NCI-H748 (cell line): ENCODE data around the gene AGTPBP1.
"Not testable (repeated sequence)": the region's sequence is repeated elsewhere in the genome, so short reads cannot be mapped to it uniquely, and the experiment has no call there.

Source experiments
- DNase-seq: peaks from one replicate; lab custom pipeline; 2025; ENCODE audit not compliant: unreplicated experiment; lab: John Stamatoyannopoulos, UW

AGTPBP1 gene

DNA sequence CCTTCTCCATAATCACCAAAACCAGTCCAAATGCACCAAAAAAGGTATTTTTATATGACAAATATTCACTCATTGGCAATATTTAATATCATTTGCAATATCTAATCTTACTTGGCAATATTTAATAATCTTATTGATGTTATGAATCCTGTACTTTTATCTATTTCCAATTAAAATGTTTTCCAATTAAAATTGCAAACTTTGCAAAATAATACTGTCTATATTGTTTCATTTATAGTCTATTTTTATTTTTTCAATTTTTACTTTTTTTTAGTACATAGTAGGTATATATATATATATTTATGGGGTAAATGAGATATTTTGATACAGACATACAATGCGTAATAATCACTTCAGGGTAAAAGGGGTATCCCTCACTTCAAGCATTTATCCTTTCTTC lies 109.9 kb downstream of the AGTPBP1 start:
- no peak for DNase-seq

DNA sequence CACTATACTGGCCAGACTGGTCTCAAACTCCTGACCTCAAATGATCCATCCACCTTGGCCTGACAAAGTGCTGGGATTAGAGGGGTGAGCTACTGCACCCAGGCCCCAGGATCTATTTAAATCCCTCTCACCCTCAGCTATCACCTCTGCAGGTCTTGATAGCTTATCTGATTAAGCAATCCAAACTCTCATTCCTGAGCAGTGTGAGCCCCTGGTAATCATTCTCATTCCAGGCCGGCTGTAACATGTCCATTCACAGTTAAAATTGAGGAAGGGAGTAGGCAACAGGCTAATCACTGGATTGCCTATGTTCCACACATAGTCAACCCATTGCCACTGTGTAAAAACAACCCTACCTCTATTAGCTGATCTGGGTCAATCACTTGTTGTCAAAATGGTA lies 111.1 kb downstream of the AGTPBP1 start:
- no peak for DNase-seq

DNA sequence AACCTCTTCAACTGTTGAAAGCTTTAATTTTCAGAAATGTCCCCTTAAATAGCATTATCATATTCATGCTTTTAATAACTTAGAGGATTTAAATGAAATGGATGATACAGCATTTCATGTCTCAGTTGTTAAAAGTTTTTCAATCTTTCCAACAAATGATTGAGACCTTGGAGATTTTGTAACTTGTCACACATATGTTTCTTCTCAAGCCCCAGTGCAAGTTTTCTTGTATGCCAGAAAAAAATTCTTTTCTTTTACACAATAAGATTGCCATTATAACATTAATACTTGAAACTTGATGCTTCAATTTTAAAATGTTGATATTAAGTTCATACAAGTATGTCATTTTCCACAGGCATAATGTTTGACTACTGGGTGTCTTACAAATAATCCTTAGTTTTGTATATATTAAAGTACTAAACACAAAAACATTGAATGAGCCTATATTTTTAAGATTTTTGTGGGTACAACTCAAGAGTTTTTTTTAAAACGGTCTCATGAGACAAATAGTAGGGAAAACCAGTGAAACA lies 124.5 kb downstream of the AGTPBP1 start:
- DNase-seq: no peak

DNA sequence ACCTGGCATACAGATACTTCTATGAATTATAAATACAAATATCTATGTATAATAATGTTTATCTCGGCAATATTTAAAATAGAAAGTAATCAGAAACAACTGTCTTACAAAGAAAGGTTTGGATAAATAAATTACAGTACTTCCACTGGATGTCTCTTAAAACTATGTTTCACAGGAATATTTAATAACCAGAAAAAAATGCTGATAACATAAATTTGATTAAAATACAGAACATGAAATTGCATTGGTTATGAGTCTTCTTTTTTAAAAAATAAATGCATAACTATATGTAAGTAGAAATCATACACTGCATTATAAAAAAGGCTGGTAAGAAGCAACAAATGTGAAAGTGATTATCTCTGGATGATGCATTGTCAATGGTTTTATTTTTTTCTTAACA lies 126.0 kb downstream of the AGTPBP1 start:
- DNase-seq: no peak

DNA sequence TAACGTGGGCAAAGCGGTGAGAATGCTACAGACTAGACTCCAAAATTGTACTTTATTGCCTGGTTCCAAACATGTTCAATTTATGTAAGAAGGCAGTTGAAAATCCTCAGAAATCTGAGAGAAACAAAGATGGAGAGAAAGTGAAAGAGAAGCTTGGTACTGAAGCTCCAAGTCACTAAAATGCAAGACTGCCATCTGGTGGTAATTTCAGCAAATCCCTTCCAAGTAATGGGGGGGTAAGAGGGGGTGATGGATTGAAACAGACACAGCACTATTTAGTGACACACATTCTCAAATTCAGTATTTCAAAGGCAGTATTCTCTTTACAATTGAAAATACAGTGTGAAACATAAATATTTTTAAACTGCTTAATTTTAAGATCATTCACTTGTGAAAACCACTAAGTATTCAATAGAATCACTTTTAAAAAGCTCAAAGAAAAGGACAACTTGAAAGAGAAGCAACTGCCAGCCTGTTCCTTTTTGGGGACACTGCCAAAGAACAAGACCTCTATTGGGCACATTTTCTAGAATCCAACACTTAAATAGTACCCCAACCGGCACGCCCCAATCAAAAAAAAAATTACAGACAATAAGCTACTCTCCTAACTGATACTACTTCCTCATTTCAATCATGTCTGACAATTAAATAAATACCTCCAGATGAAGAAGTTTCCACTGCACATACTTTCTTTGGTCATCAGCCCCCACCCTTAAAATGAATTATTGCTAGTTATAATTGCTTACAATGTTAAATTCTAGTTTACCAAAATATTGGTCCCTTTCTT lies 131.5 kb downstream of the AGTPBP1 start:
- DNase-seq: peak; percentile 77

DNA sequence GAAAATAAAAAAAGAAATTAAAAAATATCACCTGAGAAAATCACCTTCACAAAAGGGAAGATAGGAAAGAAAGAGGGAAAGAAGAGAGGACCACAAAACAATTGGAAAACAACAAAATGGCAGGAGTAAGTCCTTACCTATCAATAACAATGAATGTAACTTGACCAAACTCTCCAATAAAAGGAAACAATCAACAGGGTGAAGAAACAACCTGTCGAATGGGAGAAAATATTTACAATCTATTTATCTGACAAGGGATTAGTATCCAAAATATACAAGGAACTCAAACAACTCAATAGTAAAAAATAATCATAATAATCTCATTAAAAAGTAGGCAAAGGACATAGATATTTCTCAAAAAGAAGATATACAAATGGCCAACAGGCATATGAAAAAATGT lies 135.8 kb downstream of the AGTPBP1 start:
- DNase-seq: no peak

DNA sequence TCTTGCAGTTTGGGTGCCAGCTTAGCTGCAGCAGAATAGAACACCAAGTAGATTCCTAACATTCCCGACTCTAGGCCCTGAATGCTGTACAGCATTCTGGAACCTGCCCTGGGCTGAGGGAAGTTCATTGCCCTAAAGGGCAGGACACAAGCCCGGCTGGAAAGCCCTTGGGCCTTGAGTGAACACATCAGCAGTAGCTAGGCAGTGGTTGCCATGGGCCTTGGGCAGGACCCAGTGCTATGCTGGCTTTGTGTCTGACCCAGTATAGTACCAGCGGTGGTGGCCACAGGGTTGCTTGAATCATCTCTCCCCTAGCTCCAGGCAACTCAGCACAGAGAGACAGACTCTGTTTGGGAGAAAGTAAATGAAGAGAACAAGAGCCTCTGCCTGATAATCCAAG lies 137.8 kb downstream of the AGTPBP1 start:
- no peak for DNase-seq

DNA sequence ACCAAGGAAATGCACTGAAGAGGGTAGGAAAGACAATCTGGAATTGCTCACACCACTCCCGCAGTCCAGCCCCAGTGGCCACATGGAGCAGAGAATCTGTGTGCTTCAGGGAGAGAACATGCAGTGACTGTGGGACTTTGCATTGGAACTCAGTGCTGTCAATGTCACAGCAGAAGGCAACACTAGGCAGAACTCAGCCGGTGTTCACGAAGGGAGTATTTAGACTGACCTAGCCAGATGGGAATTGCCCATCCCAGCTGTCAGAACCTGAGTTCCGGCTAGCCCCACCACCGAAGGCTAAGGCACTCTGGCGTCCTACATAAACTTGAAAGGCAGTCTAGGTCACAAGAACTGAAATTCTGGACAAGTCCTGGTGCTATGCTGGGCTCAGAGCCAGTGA lies 139.0 kb downstream of the AGTPBP1 start:
- no peak for DNase-seq

DNA sequence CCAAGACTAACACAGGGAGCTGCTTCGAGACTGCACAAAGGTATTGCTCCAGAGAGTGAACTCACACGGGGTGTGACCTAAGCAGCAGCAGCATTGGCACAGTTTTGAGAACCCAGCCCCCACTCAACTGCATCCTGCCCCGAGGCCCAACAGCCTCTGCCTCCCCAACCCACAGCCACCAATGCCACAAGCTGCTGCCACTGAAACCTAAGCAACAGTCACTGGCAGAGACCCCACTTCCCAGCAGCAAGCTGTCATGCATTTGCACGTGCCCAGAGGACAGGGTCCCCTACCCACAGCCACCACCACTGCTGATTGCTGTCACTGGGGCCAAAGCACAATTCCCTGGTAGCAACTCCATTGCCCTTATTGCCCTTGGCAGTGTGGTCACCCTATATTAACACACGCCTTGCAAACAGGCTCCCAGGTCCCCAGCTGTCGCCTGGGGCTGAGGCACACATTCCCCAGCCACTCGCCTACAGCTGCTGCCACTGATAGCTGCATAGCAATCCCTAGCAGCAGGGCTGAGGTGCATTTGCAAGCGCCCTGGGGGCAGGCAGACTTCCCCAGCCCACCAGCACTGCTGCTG lies 141.0 kb downstream of the AGTPBP1 start:
- DNase-seq: no peak

DNA sequence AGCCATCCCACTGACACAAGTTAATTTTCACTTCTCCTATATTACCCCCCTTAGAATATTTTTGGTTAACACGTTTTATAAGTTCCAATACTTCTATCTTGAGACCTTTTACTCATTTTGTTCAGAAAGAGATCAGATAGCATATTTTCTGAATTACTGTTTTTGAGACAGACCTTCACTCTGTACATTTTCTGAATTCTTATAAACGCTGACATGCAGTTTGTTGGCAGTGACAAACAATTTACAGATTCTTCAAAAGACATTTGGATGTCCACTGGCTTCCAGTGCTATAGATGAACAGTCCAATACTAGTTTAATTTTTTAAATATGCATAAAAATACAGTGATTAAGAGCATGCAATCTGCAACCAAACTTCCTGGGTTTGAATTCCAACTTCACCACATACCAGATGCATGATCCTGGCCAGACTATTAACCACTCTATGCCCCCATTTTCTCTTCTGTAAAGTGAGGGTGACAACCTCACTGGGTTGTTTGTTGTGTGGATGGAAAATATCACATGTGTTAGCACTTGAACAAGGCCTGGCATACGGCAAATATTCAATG lies 142.1 kb downstream of the AGTPBP1 start:
- no peak for DNase-seq

DNA sequence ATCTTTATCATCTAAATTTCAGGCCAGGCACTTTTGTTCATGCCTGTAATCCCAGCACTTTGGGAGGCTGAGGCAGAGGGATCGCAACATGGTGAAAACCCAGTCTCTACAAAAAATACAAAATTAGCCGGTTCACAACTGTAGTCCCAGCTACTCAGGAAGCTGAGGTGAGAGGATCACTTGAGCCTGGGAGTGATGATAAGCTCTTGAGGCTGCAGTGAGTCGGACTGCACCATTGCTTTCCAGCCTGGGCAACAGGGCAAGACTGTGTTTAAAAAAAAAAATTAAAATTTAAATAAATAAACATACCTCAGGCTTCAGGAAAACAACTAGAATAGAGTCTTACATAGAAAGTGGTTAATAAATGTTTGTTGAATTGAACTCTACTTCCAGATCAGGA lies 147.4 kb downstream of the AGTPBP1 start:
- DNase-seq: no peak

DNA sequence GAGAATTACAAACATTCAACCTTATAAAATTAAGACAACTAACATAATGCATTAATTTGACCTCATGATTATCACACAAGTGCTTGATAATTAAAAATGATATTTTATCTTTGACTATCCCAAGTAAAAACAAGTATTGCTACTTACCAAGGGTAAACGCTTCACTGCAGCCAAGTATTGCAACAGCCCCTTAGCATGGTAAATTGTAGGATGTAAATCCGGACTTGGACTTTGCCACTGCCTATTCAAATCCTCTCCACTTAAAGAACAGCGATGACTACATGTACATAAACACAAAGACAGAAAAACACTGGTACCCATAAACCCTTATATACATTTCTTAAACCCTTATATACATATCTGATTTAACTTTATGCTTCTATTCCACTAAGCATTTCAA lies 155.1 kb downstream of the AGTPBP1 start:
- no peak for DNase-seq

DNA sequence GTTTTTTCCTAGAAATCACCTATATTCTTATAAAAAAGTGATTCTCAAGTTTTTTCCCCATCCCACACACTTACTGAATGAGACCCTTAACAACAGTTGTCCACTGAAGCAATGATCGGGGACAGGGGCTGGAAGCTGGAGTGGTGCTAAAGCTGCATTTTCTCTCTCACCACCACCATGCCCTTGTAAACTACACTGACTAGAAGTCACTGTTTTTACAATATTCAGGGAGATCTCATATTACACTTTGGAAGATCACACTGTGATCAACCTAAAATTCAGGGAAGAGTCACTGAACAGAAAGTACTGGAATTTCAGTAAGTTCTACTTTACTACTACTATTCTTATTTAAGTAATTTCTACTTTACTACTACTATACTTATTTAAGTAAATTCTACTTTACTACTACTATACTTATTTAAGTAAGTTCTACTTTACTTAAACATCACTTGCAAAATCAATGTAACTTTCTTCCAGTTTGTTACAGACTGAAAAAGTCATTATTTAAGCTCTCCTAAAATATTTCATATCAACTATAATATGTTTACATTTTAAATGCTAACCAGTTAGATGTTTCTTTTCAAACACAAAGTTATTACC lies 164.3 kb downstream of the AGTPBP1 start:
- no peak for DNase-seq

DNA sequence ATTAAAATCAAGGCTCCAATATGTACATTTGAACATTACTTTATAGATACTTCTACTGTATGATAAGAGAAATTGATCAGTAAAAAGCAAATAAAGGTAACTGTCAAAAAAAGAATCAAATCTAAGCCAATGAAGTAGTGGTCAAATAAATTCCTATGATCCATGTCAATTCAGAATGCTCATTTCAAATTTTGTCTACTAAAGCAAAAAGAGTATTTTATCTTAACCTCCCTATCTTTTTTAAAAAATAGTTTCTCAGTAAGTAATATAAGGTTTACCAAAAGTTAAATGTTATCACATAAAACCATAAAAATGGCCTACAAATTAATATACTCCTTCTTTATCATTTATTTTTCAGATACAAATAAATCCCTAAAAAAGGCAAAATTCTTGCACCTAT lies 165.9 kb downstream of the AGTPBP1 start:
- DNase-seq: no peak

DNA sequence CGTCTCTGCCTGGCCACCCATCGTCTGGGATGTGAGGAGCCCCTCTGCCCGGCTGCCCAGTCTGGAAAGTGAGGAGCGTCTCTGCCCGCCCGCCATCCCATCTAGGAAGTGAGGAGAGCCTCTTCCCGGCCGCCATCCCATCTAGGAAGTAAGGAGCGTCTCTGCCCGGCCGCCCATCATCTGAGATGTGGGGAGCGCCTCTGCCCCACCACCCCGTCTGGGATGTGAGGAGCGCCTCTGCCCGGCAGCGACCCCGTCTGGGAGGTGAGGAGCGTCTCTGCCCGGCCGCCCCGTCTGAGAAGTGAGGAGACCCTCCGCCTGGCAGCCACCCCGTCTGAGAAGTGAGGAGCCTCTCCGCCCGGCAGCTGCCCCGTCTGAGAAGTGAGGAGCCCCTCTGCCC lies 168.2 kb downstream of the AGTPBP1 start:
- DNase-seq: not testable (repeated sequence)

DNA sequence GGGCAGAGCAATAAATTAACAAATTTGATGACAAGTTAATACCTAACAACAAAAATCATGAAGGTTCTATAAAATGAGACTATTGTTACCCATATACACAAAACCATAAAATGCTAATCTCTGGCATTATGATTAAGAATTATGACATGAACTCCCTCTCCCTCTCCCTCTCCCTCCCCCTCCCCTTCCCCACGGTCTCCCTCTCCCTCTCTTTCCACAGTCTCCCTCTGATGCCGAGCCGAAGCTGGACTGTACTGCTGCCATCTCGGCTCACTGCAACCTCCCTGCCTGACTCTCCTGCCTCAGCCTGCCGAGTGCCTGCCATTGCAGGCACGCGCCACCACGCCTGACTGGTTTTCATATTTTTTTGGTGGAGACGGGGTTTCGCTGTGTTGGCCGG lies 168.8 kb downstream of the AGTPBP1 start:
- not testable (repeated sequence) for DNase-seq

DNA sequence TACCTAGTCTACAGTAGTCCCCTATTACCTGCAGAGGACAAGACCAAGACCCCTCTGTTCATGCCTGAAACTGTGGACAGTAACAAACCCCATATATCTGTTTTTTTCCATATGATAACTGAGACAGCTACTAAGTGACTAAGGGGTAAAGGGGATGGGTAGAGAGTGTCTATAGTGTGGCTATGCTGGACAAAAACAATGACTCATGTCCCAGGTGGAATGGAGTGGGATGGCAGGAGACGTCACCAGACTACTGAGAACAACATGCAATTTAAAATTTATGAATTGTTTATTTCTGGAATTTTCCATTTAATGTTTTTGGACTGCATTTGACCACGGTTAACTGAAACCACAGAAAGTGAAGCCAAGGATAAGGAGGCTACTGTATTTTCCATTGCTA lies 171.8 kb downstream of the AGTPBP1 start:
- no peak for DNase-seq

DNA sequence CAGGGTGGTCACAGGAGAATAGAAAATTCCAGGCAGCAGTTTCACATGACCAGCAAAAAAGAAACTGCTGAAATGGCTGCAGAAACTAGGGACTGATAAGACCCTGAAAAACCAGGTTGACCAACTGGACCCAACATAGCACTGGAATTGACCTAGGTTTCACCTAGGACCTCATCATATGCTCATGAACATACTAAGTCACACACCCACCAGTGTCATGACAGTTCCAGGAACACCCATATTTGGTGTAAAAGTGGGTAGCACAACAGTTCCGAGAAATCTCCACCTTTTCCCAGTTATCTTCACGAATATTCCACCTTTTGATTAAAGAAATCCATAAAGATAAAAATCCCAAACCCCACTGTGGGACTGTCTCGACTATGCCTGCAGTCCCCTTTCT lies 182.2 kb downstream of the AGTPBP1 start:
- no peak for DNase-seq

DNA sequence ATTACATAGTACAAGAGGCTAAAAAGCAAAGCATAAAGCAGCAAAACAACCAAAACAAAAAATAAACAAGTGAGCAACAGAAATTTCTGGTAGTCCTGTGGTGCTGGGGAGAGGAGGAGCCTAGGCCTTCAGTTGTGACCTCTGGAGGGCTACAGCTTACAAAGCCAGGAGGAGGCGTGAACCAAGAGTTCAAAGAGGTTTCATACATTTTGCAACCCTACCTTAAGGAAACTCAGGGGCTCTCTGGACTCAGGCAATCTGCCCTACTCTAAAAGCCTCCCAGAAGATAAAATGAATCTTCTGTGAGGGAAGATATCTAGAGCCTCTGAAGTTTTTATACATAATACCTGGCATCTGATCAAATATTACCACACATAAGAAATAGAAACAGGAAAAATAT lies 187.4 kb downstream of the AGTPBP1 start:
- DNase-seq: no peak

DNA sequence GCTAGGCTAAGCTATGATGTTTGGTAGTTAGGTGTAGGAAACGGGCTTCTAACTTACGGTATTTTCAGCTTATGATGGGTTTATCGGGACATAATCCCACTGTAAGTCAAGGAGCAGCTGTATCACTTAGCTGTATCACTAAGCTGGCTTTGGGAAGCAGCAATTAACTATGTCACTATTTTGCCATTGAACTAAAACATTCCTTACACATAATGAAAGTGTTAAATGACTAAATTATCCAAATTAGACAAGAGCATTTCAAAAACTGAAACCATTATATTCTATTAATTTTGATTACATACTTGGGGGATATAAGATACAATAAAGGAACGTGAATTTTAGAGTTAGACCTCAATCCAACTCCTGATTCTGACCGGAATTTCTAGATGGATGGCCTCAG lies 188.3 kb downstream of the AGTPBP1 start:
- no peak for DNase-seq

DNA sequence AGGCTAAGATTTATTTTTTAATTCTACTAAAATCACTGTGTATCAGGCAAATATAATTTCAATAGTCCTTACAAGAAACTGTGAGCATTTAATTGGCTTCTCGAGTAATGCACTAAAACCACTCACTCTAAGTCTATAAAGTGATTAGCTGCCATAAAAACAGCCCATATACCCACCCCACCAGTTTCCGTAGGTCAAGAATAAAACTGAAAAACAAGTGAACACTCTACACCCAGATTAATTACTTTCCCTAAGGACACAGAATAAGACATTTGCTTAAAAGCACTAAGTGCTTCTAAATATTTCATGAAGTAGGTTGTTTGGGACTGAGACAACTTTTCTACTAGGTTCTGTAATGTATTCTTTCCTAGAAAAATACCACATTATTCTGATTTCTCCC lies 194.2 kb downstream of the AGTPBP1 start:
- DNase-seq: no peak

DNA sequence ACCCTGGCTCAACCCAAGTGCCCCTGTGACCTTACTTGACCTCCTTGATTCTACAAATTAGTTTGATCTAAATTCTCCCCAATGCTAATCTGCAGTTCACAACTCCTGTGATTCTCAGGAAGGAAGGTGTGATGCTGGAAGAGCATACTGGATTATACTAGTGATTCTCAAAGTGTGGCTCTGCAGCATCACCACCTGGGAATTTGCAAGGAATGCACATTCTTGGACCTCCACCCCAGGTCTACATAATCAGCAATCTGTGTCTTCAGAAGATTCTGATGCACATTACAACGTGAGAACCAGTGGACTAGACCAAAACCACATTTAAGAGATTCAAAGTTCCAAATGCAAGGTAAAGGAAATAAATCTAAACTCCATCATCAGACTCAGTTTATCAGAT lies 198.6 kb downstream of the AGTPBP1 start:
- no peak for DNase-seq
